ENCODE data around the gene ELFN2.

GRCh38 chr22:37470087-37470445 lies 42.8 kb upstream of the ELFN2 start:
- no peak for TF ChIP-seq CTCF (IDR thresholded peaks at IDR 0.05)
- TF ChIP-seq POLR2A (IDR thresholded peaks at IDR 0.05) = no peak
